Lung (tissue), 12 donors: ENCODE measurements around the gene RALBP1. TPM values are rescaled to one million over a fixed set of nuclear protein-coding genes. Genes with fewer than 3 reads are reported as not detected.

Experiments
- ATAC-seq: fragments of 200-7000 bp; cut with Tn5 transposase; one replicate; pipeline ENCODE4 v1.9.1; 2020; ENCODE audit warnings: moderate number of reproducible peaks; ENCODE audit not compliant: insufficient read depth, low FRiP score
- DNase-seq, 3 donors: peaks; one replicate each; pipeline ENCODE4 v3.0.0-alpha.2; 2013 to 2017
- H3K27ac ChIP-seq, 2 donors: one replicate each; pipeline ENCODE4 v1.5.1; 2013; ENCODE audit warnings: mild to moderate bottlenecking in 2 of 2, moderate library complexity in 2 of 2, control low read depth in 1 of 2, inconsistent platforms in 1 of 2, low read depth in 1 of 2, low read length in 1 of 2
- H3K27me3 ChIP-seq, 3 donors: one replicate each; pipeline ENCODE4 v1.5.1; 2013; ENCODE audit warnings: low read length in 2 of 3; ENCODE audit not compliant: control insufficient read depth in 3 of 3, insufficient read depth in 3 of 3
- H3K36me3 ChIP-seq, 4 donors: one replicate each; pipeline ENCODE4 v1.5.1; 2013; ENCODE audit warnings: low read length in 4 of 4, mild to moderate bottlenecking in 1 of 4, moderate library complexity in 1 of 4; ENCODE audit not compliant: control insufficient read depth in 4 of 4, insufficient read depth in 4 of 4
- H3K4me1 ChIP-seq, 5 donors: one replicate each; pipeline ENCODE4 v1.5.1; 2013; ENCODE audit warnings: low read length in 5 of 5, mild to moderate bottlenecking in 2 of 5, moderate library complexity in 1 of 5; ENCODE audit not compliant: control insufficient read depth in 5 of 5, insufficient read depth in 5 of 5
- H3K4me3 ChIP-seq: one replicate; pipeline ENCODE4 v1.5.1; 2013; ENCODE audit warnings: mild to moderate bottlenecking, control low read depth, moderate library complexity
- H3K9ac ChIP-seq, 2 donors: one replicate each; pipeline ENCODE4 v1.5.1; 2013; ENCODE audit warnings: low read length in 2 of 2, control low read depth in 1 of 2; ENCODE audit not compliant: insufficient read depth in 1 of 2
- H3K9me3 ChIP-seq, 4 donors: one replicate each; pipeline ENCODE4 v1.5.1; 2013; ENCODE audit warnings: low read length in 3 of 4, mild to moderate bottlenecking in 1 of 4, moderate library complexity in 1 of 4; ENCODE audit not compliant: control insufficient read depth in 4 of 4, insufficient read depth in 3 of 4
- WGBS, 2 donors: extraction: QIAGEN DNeasy Blood & Tissue Kit; methylation state at CpG; one replicate each; pipeline ENCODE4 v1.1.7; 2013; 5-methylcytosine and 5-hydroxymethylcytosine counted together
- polyA plus RNA-seq, 2 donors: library from polyadenylated mRNA; stranded (reverse); fragments of 200-250 nt; gene quantifications; one replicate each; pipeline ENCODE4 v1.2.1, GENCODE V29; 2013
- total RNA-seq, 2 donors: library from RNA; depleted of rRNA in 1 of 2; stranded (reverse); fragments of >200 nt in 1 of 2; gene quantifications; one replicate each; pipeline ENCODE4 v1.2.1, GENCODE V29; 2014 to 2021
- TF ChIP-seq, protein P1 (sequence below): IDR thresholded peaks from 2 replicates; pipeline ENCODE4 v1.5.1; 2012; ENCODE audit warnings: mild to moderate bottlenecking; ENCODE audit errors: control extremely low read depth, extremely low read depth
- donor health status: control.
- donor health status: control.
- donor health status: Bipolar disorder and iron deficiency.
- donor health status: healthy.
- donor health status: DM: yes; HTN: yes; CAD: no.

RALBP1 gene
- total and polyA plus RNA-seq, 4 donors = 19.8 to 58.2 (median 33.5) TPM

DNA sequence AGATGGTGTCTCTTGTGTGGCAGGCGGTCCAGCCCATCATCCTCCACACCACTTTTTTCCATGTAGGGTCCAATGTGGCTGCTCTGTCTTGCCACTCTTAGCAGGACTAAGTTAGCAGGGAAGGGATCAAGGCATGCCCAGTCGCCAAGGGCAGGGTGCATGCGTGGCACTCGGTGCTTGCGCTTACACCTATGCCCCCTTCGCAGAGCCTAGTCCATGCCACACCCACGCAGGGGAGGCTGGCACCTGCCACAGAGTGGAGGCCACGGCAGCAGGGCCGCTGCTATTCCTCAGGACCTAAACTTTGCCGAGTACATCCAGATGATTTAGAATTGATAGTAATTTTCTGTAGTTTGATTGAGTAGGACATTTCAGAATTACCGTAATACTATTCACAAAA, 59.5 kb downstream of the RALBP1 start:
- TF ChIP-seq, protein P1, sequence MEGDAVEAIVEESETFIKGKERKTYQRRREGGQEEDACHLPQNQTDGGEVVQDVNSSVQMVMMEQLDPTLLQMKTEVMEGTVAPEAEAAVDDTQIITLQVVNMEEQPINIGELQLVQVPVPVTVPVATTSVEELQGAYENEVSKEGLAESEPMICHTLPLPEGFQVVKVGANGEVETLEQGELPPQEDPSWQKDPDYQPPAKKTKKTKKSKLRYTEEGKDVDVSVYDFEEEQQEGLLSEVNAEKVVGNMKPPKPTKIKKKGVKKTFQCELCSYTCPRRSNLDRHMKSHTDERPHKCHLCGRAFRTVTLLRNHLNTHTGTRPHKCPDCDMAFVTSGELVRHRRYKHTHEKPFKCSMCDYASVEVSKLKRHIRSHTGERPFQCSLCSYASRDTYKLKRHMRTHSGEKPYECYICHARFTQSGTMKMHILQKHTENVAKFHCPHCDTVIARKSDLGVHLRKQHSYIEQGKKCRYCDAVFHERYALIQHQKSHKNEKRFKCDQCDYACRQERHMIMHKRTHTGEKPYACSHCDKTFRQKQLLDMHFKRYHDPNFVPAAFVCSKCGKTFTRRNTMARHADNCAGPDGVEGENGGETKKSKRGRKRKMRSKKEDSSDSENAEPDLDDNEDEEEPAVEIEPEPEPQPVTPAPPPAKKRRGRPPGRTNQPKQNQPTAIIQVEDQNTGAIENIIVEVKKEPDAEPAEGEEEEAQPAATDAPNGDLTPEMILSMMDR = no peak
- Histone ChIP-seq H3K9ac (no peak overlapping the region), H3K36me3 (peaks cover 16 to 35% (median 28%) of the 10 kb centered on the region in 4 donors), H3K4me1 (no peaks in the 10 kb centered on the region), H3K4me3 (no peak overlapping the region), H3K27ac (no peak overlapping the region), H3K27me3 (no peaks in the 10 kb centered on the region), H3K9me3 (peaks cover 0 to 4% (median 0%) of the 10 kb centered on the region in 4 donors)
- DNase-seq (no peak), ATAC-seq (no peak)
- 97 to 98% methylated on average over 11 of the region's 11 CpGs for WGBS, 2 donors

DNA sequence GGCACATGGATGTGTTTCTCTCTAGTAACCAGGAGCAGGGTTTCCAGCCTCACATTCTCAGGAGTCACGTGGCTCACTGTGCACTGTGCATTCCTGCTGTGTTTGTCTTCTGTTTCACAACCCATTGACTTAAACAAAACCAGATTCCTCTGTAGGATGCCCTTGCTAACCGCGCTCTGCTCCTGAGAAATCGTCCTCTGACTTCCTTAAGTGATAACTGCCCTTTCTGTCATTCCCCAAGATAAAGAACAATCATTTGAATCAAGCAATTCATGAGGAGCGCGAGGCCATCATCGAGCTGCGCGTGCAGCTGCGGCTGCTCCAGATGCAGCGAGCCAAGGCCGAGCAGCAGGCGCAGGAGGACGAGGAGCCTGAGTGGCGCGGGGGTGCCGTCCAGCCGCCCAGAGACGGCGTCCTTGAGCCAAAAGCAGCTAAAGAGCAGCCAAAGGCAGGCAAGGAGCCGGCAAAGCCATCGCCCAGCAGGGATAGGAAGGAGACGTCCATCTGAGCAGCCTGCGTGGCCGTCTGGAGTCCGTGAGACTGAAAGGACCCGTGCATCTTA, 60.2 kb downstream of the RALBP1 start:
- peaks cover 12 to 35% (median 28%) of the 10 kb centered on the region in 4 donors for H3K36me3 ChIP-seq
- H3K9ac ChIP-seq = no peak overlapping the region
- peak; percentile 57 to 78 (median 77) for DNase-seq
- ATAC-seq = no peak
- no peaks in the 10 kb centered on the region for H3K4me1 ChIP-seq
- no peak overlapping the region for H3K4me3 ChIP-seq
- peaks cover 0 to 4% (median 0%) of the 10 kb centered on the region in 4 donors for H3K9me3 ChIP-seq
- TF ChIP-seq, protein P1 = no peak
- H3K27ac ChIP-seq = peak overlapping the region in 1 of 2 donors; percentile 54
- WGBS, 2 donors = 76 to 84% methylated on average over 27 of the region's 27 CpGs
- no peaks in the 10 kb centered on the region for H3K27me3 ChIP-seq

DNA sequence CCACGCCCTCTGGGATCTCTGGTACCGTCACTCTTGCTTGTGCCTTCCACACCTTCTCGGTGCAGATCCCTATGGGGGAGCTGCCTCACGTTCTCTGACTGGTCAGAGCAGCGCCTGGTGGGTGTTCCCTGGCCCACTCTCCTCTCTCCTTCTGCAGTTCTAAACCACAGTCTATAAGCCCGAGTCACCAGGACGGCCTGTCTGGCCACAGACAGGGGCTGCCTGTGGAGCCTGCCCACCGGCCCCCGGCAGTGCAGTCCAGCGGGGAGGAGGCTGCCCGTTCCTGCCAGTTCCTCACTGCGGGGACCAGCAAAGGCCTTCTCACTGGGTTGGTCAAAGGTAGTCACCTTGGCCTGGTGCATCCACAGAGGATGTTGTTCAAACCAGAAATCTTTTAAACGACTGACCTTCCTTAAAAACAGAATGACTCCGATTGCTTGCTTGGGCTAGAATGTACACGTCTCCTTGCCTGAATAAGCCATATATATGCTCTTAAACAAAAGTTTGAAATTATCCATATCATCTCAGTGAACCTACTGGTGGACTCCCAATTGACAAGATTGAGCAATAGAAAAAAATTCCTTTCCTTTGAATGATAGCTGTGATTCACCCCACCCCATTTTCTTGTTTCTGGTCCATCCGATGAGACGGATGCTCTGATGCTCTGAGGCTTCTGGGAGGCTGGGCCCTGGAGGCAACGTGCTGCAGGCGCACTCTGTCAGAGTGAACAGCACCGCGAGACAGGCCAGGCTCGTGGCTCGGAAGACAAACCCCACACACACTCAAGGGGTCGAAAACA, 61.2 kb downstream of the RALBP1 start:
- TF ChIP-seq, protein P1 = no peak
- 96 to 98% methylated on average over 18 to 19 of the region's 24 CpGs for WGBS, 2 donors
- peaks cover 12 to 35% (median 25%) of the 10 kb centered on the region in 4 donors for H3K36me3 ChIP-seq
- H3K4me1 ChIP-seq = no peaks in the 10 kb centered on the region
- DNase-seq (no peak), ATAC-seq (no peak)
- H3K27me3 ChIP-seq = no peaks in the 10 kb centered on the region
- H3K9ac ChIP-seq = no peak overlapping the region
- no peak overlapping the region for H3K27ac ChIP-seq
- peaks cover 0 to 4% (median 0%) of the 10 kb centered on the region in 4 donors for H3K9me3 ChIP-seq
- no peak overlapping the region for H3K4me3 ChIP-seq
